Erythroblast (primary cell): ENCODE data around the gene VANGL2.

Experiments used
- GATA1 ChIP-seq: IDR thresholded peaks from 2 replicates; pipeline ENCODE4 v1.6.1; 2011; ENCODE audit warnings: low read depth, mild to moderate bottlenecking, control low read depth, low read length, moderate library complexity
- POLR2A ChIP-seq: IDR thresholded peaks from 2 replicates; pipeline ENCODE4 v1.6.1; 2011; ENCODE audit warnings: mild to moderate bottlenecking, low read length

- TF ChIP-seq POLR2A = no peak
- TF ChIP-seq GATA1 = no peak
Observed at GRCh38 chr1:160423966-160424365, 23.6 kb downstream of the VANGL2 start.
